ENCODE results near the gene NOX3.

NOX3 gene

DNA sequence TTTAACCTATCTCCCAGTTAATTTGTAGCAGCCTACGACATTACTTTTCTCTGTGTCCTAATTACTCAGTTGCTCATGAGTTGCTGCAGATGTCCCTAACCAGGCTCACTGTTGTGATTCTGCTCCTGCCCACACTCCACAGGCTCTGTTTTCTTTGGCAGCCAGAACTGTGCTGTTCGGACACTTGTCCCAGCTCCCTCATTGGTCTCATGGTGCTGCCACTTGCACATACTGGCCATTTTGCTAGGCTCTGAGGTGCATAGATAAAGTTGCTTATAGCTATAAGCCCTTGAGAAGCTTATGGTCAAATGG is 55.0 kb downstream of the NOX3 start:
- no peak for DNase-seq (ENCODE audit: low read depth, low spot score)

DNA sequence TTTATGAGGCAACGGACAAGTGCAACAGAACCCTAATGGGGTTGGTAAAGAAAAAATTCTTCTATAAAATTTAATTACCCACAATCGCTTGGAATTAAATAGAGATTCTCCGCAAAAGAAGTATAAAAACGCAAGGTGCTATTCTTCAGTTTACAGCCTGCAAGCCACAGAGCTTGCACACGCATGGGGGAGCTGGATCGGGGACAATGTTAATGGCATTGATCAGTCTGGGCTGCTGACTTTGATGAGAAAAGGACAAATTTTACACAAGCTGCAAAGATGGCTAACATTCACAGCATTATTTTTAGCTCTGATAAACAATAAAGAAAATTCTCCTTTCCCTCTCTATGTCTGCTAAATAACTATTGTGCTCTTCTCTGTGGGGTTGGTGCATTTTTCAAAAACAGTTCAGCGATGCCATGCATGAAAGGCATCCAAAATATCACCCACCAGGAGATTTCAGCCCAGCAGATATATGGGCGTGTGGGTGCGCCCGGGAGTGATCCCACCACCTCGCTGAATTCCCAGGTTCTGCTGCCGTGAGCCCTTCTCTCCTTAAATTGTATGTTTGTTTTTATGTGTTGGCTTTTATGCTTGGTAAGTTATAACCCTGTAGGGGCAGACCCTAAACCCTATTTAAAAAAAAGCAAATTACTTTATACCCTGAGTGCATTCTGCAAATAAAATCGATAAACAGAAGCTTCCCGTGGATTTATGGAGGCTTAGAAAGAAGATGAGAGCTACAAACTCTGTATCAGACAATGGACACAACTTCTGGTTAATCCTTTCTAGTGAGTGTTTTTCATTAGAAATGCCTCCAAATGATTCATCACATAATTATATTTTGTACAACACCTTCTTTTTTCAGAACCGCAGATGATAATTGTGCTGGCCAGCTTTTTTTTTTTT is 55.6 kb downstream of the NOX3 start:
- no peak for DNase-seq (ENCODE audit: low read depth, low spot score)

DNA sequence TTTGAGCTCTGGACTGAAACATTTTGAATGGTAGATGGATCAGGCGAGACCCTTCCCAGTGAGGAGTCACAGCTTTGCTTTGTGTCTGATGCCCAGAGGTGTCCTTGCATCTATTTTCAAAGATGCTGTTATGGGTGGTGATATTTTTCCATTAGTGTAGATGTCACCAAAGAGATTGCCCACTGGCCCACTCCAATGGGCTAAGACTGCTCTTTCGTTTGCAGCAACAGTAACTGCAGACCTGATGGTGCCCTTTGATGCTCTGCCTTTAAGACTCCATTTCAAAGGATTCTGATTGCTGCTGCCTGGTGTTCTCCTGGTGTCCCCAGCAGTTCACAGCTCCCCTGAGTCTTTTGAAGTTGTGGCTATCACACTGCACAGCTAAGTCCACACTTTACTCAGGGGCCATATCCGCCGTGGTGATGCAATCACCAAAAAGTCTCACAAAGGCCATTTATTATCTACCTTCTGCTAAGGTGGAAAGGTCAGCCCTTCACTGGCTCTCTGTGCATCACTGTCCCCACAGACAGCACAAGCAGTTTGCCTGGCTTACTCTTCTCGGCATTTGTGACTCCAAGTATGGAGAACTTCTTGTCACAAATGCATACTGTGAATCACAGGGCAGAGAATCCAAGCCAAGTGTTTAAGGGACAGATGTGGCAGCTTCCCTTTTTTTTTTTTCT is 56.4 kb downstream of the NOX3 start:
- DNase-seq (ENCODE audit: low read depth, low spot score) = no peak

- no peak for DNase-seq (ENCODE audit: low read depth, low spot score)
Observed at GRCh38 chr6:155398701-155399061, 57.0 kb downstream of the NOX3 start.

- DNase-seq (ENCODE audit: low read depth, low spot score) = no peak
Observed at GRCh38 chr6:155398221-155398620, 57.4 kb downstream of the NOX3 start.

DNA sequence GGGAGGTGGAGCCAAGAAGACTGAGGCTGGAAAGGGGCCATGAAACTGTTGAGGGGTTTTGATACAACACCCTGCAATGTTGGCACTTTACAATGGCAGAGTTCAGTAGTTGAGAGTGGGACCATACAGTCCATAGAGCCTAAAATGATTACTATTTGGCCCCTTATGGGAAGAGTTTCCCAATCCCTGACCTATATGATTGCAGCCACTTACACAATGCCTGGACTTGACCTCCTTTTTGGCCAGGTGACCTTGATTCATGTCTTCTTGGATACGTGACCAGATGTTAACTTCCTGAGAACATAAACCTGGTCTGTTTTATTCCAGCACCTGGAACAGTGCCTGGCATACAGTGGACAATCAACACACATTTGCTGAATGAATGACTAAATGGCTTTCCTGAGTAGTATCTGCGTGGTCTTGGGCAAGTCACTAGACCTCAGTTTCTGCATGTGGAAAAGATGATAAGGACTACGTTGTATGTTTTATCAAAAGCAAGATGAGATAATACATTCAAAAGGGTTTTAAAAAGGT is 58.4 kb downstream of the NOX3 start:
- no peak for DNase-seq (ENCODE audit: low read depth, low spot score)

- DNase-seq (ENCODE audit: low read depth, low spot score) = no peak
Observed at GRCh38 chr6:155396605-155397004, 59.0 kb downstream of the NOX3 start.

- DNase-seq (ENCODE audit: low read depth, low spot score) = no peak
Observed at GRCh38 chr6:155395339-155395738, 60.3 kb downstream of the NOX3 start.

GRCh38 chr6:155389130-155389529 is 66.5 kb downstream of the NOX3 start:
- DNase-seq (ENCODE audit: low read depth, low spot score) = no peak

DNA sequence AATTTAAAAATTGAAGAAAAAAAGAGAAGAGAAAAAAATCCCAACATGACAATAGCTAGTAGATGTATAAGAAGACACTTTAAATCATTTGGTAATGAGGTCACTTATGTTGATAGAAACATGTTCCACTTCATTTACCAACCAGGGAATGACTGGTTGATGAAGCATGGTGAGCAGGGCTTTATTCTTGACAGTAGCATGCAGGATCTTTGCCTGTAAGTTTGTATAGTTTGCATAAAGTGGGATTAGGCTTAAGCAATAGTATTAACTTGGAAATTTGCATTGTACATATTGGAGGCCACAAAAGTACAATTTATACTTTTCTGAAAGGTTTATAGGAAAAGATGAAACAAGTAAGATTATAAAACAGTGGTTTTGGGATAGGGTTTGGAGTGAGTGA is 67.0 kb downstream of the NOX3 start:
- no peak for DNase-seq (ENCODE audit: low read depth, low spot score)

GRCh38 chr6:155387481-155387880 is 68.2 kb downstream of the NOX3 start:
- DNase-seq (ENCODE audit: low read depth, low spot score) = no peak

GRCh38 chr6:155384321-155384952 is 71.2 kb downstream of the NOX3 start:
- DNase-seq (ENCODE audit: low read depth, low spot score) = no peak

DNA sequence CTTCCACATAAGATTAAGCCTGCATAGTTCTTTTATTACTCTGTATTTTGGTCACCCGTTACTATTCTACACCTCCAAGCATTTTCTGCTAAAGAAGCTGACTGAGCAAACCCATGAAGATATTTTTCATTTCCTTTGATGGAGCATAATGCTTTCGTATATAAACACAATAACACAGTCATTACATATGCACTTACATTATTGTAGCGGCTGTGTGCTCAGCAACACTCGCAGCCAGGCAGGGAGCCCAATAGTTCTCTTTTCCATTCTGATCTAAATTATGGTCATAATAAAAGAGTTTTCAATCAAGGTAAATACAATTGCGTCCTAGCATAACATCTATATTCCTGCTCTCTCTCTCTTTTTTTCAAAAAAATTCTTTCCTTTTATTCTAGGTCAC is 71.7 kb downstream of the NOX3 start:
- DNase-seq (ENCODE audit: low read depth, low spot score) = no peak

- DNase-seq (ENCODE audit: low read depth, low spot score) = no peak
Observed at GRCh38 chr6:155382338-155382685, 73.3 kb downstream of the NOX3 start.

GRCh38 chr6:155381673-155382337 is 73.8 kb downstream of the NOX3 start:
- no peak for DNase-seq (ENCODE audit: low read depth, low spot score)

- no peak for DNase-seq (ENCODE audit: low read depth, low spot score)
Observed at GRCh38 chr6:155380666-155381332, 74.8 kb downstream of the NOX3 start.

DNA sequence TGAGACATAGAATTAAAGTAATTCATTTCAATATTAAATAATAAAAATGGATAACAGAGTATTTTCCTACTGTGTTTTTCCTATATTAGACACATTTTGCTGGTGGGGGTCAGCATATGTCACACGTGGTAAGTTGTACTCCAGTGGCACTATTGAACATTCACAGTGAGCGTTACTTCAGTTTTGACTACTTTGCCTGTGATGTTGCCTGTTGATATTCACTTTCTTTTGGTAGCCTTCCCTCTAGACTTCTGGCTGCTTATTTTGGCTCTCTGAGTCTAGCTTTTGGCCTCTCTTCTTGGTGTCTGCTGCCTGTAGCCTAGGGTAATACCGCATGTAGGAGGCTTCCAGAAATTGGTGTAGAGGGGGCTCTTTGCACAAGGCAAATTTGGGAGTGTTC is 76.9 kb downstream of the NOX3 start:
- DNase-seq (ENCODE audit: low read depth, low spot score) = no peak

GRCh38 chr6:155378276-155378675 is 77.4 kb downstream of the NOX3 start:
- no peak for DNase-seq (ENCODE audit: low read depth, low spot score)

GRCh38 chr6:155377061-155377460 is 78.6 kb downstream of the NOX3 start:
- no peak for DNase-seq (ENCODE audit: low read depth, low spot score)

- no peak for DNase-seq (ENCODE audit: low read depth, low spot score)
Observed at GRCh38 chr6:155375801-155376200, 79.8 kb downstream of the NOX3 start.

DNA sequence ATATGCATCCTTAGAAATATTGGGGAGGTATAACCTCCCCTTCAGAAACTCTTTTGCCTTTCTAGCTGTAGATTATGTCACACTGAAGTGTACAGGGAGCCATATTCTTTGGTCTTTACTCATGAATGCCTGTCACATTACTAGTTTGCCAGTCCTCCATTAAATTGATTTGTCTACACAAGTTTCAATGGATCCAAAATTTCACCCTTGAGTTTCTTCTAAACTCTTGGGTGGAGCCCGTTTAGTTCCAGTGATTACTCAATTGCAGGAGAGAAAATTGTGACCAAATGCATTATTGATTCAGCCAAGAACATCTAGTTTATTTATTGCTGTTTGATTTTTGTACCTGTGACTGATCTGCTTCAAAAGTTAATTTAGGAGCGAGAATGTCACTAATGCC is 81.0 kb downstream of the NOX3 start:
- no peak for DNase-seq (ENCODE audit: low read depth, low spot score)

GRCh38 chr6:155373276-155373675 is 82.4 kb downstream of the NOX3 start:
- no peak for DNase-seq (ENCODE audit: low read depth, low spot score)
